ENCODE results near the gene OPCML.

OPCML gene

DNA sequence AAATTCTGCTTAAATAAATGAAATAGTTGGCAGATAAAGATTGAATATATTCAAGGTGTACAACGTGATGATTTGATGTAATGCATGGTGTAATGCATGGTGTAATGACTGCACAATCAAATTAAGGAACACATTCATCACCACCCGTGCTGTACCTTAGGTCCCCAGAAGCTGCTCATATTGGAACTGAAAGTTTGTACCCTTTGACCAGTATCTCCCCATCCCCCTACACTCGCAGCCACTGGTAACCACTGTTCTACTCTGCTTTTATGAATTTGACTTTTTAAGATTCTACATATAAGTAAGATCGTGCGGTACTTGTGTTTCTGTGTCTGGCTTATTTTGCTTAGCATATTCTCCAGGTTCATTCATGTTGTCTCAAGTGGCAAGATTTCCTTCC, 445.8 kb downstream of the OPCML start:
- DNase-seq (ENCODE audit: low spot score), result no peak
- TF ChIP-seq, protein P1, sequence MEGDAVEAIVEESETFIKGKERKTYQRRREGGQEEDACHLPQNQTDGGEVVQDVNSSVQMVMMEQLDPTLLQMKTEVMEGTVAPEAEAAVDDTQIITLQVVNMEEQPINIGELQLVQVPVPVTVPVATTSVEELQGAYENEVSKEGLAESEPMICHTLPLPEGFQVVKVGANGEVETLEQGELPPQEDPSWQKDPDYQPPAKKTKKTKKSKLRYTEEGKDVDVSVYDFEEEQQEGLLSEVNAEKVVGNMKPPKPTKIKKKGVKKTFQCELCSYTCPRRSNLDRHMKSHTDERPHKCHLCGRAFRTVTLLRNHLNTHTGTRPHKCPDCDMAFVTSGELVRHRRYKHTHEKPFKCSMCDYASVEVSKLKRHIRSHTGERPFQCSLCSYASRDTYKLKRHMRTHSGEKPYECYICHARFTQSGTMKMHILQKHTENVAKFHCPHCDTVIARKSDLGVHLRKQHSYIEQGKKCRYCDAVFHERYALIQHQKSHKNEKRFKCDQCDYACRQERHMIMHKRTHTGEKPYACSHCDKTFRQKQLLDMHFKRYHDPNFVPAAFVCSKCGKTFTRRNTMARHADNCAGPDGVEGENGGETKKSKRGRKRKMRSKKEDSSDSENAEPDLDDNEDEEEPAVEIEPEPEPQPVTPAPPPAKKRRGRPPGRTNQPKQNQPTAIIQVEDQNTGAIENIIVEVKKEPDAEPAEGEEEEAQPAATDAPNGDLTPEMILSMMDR (IDR thresholded peaks at IDR 0.05; ENCODE audit: extremely low read depth, missing control alignments), result no peak

DNA sequence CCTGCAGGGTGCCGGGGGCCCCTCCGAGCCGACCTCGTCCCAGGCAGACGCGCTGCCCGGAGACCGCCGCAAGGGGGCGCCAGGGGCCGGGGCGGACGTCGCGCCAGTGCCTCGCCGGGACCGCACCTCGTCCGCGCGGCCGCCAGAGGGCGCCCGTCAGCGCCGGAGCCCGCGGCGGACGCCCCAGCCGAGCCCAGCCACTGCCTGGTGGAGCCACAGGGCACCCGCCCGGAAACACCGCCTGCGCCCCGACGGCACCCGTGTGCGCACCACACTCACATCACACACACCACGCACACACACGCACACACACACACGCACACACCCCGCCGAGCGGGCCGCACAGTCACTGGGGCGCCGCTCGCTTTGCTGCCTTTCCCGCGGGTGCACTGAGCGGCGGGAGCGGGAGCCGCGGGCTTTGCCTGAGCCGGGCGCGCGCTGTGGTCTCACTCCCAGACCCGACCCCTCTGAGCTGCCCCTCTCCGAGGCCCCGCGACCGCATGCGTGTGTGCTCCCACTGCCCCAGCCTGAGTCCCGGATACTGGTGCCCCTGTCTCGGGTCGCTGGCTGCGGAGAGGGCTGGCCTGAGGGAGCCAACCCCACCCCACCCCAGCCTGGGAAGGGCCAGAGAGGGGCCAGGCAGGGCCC, 449.3 kb downstream of the OPCML start:
- TF ChIP-seq, protein P1 (IDR thresholded peaks at IDR 0.05; ENCODE audit: extremely low read depth, missing control alignments), result peak; percentile 99
- peak; percentile 94 for DNase-seq (ENCODE audit: low spot score)

- TF ChIP-seq, protein P1 (IDR thresholded peaks at IDR 0.05; ENCODE audit: extremely low read depth, missing control alignments), result no peak
- no peak for DNase-seq (ENCODE audit: low spot score)
Observed at GRCh38 chr11:133082453-133082781, 449.9 kb downstream of the OPCML start.

GRCh38 chr11:133081730-133082452, 450.4 kb downstream of the OPCML start:
- TF ChIP-seq, protein P1 (IDR thresholded peaks at IDR 0.05; ENCODE audit: extremely low read depth, missing control alignments), result no peak
- no peak for DNase-seq (ENCODE audit: low spot score)

DNA sequence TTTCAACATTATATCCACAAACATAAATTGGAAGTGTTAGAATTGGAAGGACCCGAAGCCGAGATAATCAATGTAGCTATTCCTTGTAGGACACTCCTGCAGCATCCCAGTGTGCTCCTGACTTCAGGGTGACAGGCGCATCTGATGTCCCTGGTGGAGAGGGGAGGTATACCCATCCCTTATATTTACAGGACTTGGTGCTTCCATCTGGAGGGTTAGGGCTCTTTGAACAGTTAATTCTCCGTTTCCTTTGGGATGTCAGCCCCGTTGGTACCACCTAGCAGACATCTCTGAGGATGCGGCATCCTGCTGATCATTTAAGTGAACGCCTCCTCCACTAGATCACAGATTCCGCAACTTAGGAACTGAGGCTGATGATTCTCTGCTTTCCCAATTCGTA, 451.3 kb downstream of the OPCML start:
- no peak for DNase-seq (ENCODE audit: low spot score)
- TF ChIP-seq, protein P1 (IDR thresholded peaks at IDR 0.05; ENCODE audit: extremely low read depth, missing control alignments), result no peak

GRCh38 chr11:133078591-133079404, 453.5 kb downstream of the OPCML start:
- TF ChIP-seq, protein P1 (IDR thresholded peaks at IDR 0.05; ENCODE audit: extremely low read depth, missing control alignments), result peak; percentile 80
- DNase-seq (ENCODE audit: low spot score), result peak; percentile 52

DNA sequence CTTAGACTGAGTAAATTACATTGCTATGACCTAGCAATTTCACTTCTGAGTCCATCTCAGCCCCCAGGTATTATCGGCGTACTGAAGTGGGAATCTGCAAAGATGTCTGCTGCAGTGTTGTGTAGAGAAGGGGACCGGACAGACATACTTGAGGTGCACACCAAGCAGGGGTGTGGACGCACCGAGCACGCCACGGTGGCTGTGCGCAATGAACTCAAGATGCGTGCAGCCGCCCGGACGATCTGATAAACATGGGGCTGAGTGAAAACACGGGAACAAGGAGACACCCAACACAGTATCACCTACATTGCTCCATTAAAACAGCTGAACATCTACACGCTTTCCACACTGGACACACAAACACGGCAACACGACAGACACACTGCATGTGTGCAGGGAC, 454.3 kb downstream of the OPCML start:
- no peak for DNase-seq (ENCODE audit: low spot score)

More for the DNA sequence above, 454.3 kb downstream of the OPCML start:
- TF ChIP-seq, protein P1 (IDR thresholded peaks at IDR 0.05; ENCODE audit: extremely low read depth, missing control alignments), result no peak
